IgD-negative memory B cell (primary cell): ENCODE results near the gene C7orf57. TPM values are rescaled to one million over a fixed set of nuclear protein-coding genes. Genes with fewer than 3 reads are reported as not detected.
"Not testable (repeated sequence)": the region's sequence is repeated elsewhere in the genome, so short reads cannot be mapped to it uniquely, and the experiment has no call there.

Experiments used
- H3K27ac Mint-ChIP-seq, 3 donors: one replicate each; pipeline ENCODE4 v1.8.0; 2020 to 2022; ENCODE audit warnings: mild to moderate bottlenecking in 3 of 3, mixed read lengths in 3 of 3, moderate library complexity in 1 of 3
- H3K27me3 Mint-ChIP-seq: one replicate; pipeline ENCODE4 v1.8.0; 2021; ENCODE audit warnings: mixed read lengths
- H3K36me3 Mint-ChIP-seq: one replicate; pipeline ENCODE4 v1.8.0; 2020; ENCODE audit warnings: mild to moderate bottlenecking, mixed read lengths
- H3K4me1 Mint-ChIP-seq, 3 donors: one replicate each; pipeline ENCODE4 v1.8.0; 2020 to 2022; ENCODE audit warnings: mixed read lengths in 3 of 3, mild to moderate bottlenecking in 1 of 3
- H3K4me3 Mint-ChIP-seq, 4 donors: one replicate each; pipeline ENCODE4 v1.8.0; 2020 to 2022; ENCODE audit warnings: mild to moderate bottlenecking in 4 of 4, mixed read lengths in 4 of 4, moderate library complexity in 3 of 4
- H3K9me3 Mint-ChIP-seq, 3 donors: one replicate each; pipeline ENCODE4 v1.8.0; 2020 to 2021; ENCODE audit warnings: mixed read lengths in 3 of 3, mild to moderate bottlenecking in 1 of 3
- polyA plus RNA-seq: library from polyadenylated mRNA; unstranded; fragments of 300-500 nt; fragmentation: Illumina TruSeq; gene quantifications from one replicate; pipeline ENCODE4 v1.2.3, GENCODE V29; 2021

Gene C7orf57
- polyA plus RNA-seq: not detected

- H3K27ac Mint-ChIP-seq: peak within 1 kb of the TSS; percentile 80 to 95 (median 81)
Measured at GRCh38 chr7:48035301-48035966, at the start of gene C7orf57. C7orf57 (plus strand) TSS chr7:48035543; CDS start chr7:48036309, 766 bp downstream.

GRCh38 chr7:47988496-47989386, 46.6 kb upstream of the C7orf57 start:
- no peaks in the 10 kb centered on the region for H3K9me3 Mint-ChIP-seq
- no peaks in the 10 kb centered on the region for H3K36me3 Mint-ChIP-seq
- H3K27ac Mint-ChIP-seq: no peak overlapping the region
- peaks cover 8 to 13% (median 12%) of the 10 kb centered on the region in 3 donors for H3K4me1 Mint-ChIP-seq
- no peaks in the 10 kb centered on the region for H3K27me3 Mint-ChIP-seq
- H3K4me3 Mint-ChIP-seq: no peak overlapping the region

More at GRCh38 chr7:48035301-48035966, at the start of gene C7orf57:
- H3K36me3 Mint-ChIP-seq: peaks cover 7% of the 10 kb centered on the region
- peak within 1 kb of the TSS; percentile 69 to 90 (median 82) for H3K4me3 Mint-ChIP-seq
- H3K27me3 Mint-ChIP-seq: peaks cover 19% of the 10 kb centered on the region
- peaks cover 0 to 13% (median 4%) of the 10 kb centered on the region in 3 donors for H3K4me1 Mint-ChIP-seq
- H3K9me3 Mint-ChIP-seq: peaks cover 0 to 4% (median 2%) of the 10 kb centered on the region in 3 donors

GRCh38 chr7:47989607-47990400, 45.5 kb upstream of the C7orf57 start:
- H3K4me3 Mint-ChIP-seq: peak overlapping the region in 1 of 4 donors; percentile 59
- not testable (repeated sequence) for H3K27ac Mint-ChIP-seq, H3K27me3 Mint-ChIP-seq, H3K9me3 Mint-ChIP-seq, H3K36me3 Mint-ChIP-seq
- H3K4me1 Mint-ChIP-seq: peaks cover 8 to 13% (median 12%) of the 10 kb centered on the region in 3 donors

- no peaks in the 10 kb centered on the region for H3K36me3 Mint-ChIP-seq
- H3K4me1 Mint-ChIP-seq: peaks cover 8 to 13% (median 12%) of the 10 kb centered on the region in 3 donors
Measured at GRCh38 chr7:47990592-47990991, 44.8 kb upstream of the C7orf57 start.

GRCh38 chr7:47991270-47991669, 44.1 kb upstream of the C7orf57 start:
- peak overlapping the region in 2 of 3 donors; percentile 71 to 97 for H3K27ac Mint-ChIP-seq
- peaks cover 0 to 5% (median 2%) of the 10 kb centered on the region in 3 donors for H3K9me3 Mint-ChIP-seq
- H3K27me3 Mint-ChIP-seq: no peaks in the 10 kb centered on the region
- no peaks in the 10 kb centered on the region for H3K36me3 Mint-ChIP-seq
- peaks cover 8 to 13% (median 12%) of the 10 kb centered on the region in 3 donors for H3K4me1 Mint-ChIP-seq
- peak overlapping the region; percentile 95 to 97 (median 96) for H3K4me3 Mint-ChIP-seq

More at GRCh38 chr7:47990592-47990991, 44.8 kb upstream of the C7orf57 start:
- Mint-ChIP-seq H3K27ac (no peak overlapping the region), H3K4me3 (peak overlapping the region in 1 of 4 donors; percentile 59), H3K27me3 (no peaks in the 10 kb centered on the region), H3K9me3 (peaks cover 0 to 5% (median 2%) of the 10 kb centered on the region in 3 donors)

- Mint-ChIP-seq H3K36me3 (no peaks in the 10 kb centered on the region), H3K27me3 (no peaks in the 10 kb centered on the region), H3K4me1 (peaks cover 8 to 13% (median 12%) of the 10 kb centered on the region in 3 donors), H3K9me3 (peaks cover 0 to 5% (median 2%) of the 10 kb centered on the region in 3 donors), H3K4me3 (peak overlapping the region; percentile 95 to 97 (median 96)), H3K27ac (peak overlapping the region; percentile 71 to 97 (median 73))
Measured at GRCh38 chr7:47991741-47992311, 43.5 kb upstream of the C7orf57 start.

GRCh38 chr7:47992446-47992845, 42.9 kb upstream of the C7orf57 start:
- H3K36me3 Mint-ChIP-seq: no peaks in the 10 kb centered on the region
- H3K4me3 Mint-ChIP-seq: peak overlapping the region; percentile 95 to 97 (median 96)
- H3K27ac Mint-ChIP-seq: peak overlapping the region; percentile 71 to 97 (median 73)
- no peaks in the 10 kb centered on the region for H3K27me3 Mint-ChIP-seq
- H3K9me3 Mint-ChIP-seq: peaks cover 0 to 5% (median 2%) of the 10 kb centered on the region in 3 donors
- peaks cover 8 to 13% (median 12%) of the 10 kb centered on the region in 3 donors for H3K4me1 Mint-ChIP-seq

GRCh38 chr7:47999413-47999812, 35.9 kb upstream of the C7orf57 start:
- Mint-ChIP-seq H3K4me1 (peaks cover 6 to 8% (median 7%) of the 10 kb centered on the region in 3 donors), H3K4me3 (no peak overlapping the region), H3K27ac (no peak overlapping the region), H3K9me3 (peaks cover 0 to 5% (median 2%) of the 10 kb centered on the region in 3 donors), H3K27me3 (peaks cover 4% of the 10 kb centered on the region), H3K36me3 (peaks cover 3% of the 10 kb centered on the region)

GRCh38 chr7:48000164-48000563, 35.2 kb upstream of the C7orf57 start:
- not testable (repeated sequence) for H3K4me3 Mint-ChIP-seq, H3K4me1 Mint-ChIP-seq, H3K27me3 Mint-ChIP-seq, H3K9me3 Mint-ChIP-seq, H3K27ac Mint-ChIP-seq, H3K36me3 Mint-ChIP-seq

GRCh38 chr7:48004032-48004431, 31.3 kb upstream of the C7orf57 start:
- Mint-ChIP-seq H3K4me3 (no peak overlapping the region), H3K9me3 (no peaks in the 10 kb centered on the region), H3K27me3 (peaks cover 21% of the 10 kb centered on the region), H3K36me3 (peaks cover 3% of the 10 kb centered on the region), H3K4me1 (peaks cover 7 to 13% (median 10%) of the 10 kb centered on the region in 3 donors), H3K27ac (no peak overlapping the region)

GRCh38 chr7:48004638-48005037, 30.7 kb upstream of the C7orf57 start:
- peaks cover 7 to 13% (median 10%) of the 10 kb centered on the region in 3 donors for H3K4me1 Mint-ChIP-seq
- H3K27me3 Mint-ChIP-seq: peaks cover 21% of the 10 kb centered on the region
- H3K9me3 Mint-ChIP-seq: no peaks in the 10 kb centered on the region
- H3K36me3 Mint-ChIP-seq: peaks cover 3% of the 10 kb centered on the region
- H3K27ac Mint-ChIP-seq: no peak overlapping the region
- peak overlapping the region in 2 of 4 donors; percentile 34 to 47 for H3K4me3 Mint-ChIP-seq

GRCh38 chr7:48006866-48007265, 28.5 kb upstream of the C7orf57 start:
- Mint-ChIP-seq H3K9me3 (peaks cover 0 to 2% (median 0%) of the 10 kb centered on the region in 3 donors), H3K36me3 (no peaks in the 10 kb centered on the region), H3K27me3 (peaks cover 21% of the 10 kb centered on the region), H3K4me3 (peak overlapping the region in 1 of 4 donors; percentile 67), H3K27ac (no peak overlapping the region), H3K4me1 (peaks cover 12 to 16% (median 15%) of the 10 kb centered on the region in 3 donors)

GRCh38 chr7:48009257-48009656, 26.1 kb upstream of the C7orf57 start:
- Mint-ChIP-seq H3K4me3 (no peak overlapping the region), H3K27me3 (peaks cover 17% of the 10 kb centered on the region), H3K36me3 (no peaks in the 10 kb centered on the region), H3K4me1 (peaks cover 5 to 10% (median 8%) of the 10 kb centered on the region in 3 donors), H3K9me3 (peaks cover 0 to 2% (median 0%) of the 10 kb centered on the region in 3 donors), H3K27ac (no peak overlapping the region)

- Mint-ChIP-seq H3K36me3 (no peaks in the 10 kb centered on the region), H3K4me1 (peaks cover 5 to 8% (median 6%) of the 10 kb centered on the region in 3 donors), H3K9me3 (peaks cover 0 to 2% (median 0%) of the 10 kb centered on the region in 3 donors), H3K27ac (no peak overlapping the region), H3K4me3 (no peak overlapping the region), H3K27me3 (peaks cover 17% of the 10 kb centered on the region)
Measured at GRCh38 chr7:48009954-48010353, 25.4 kb upstream of the C7orf57 start.
